ENCODE data around the gene CHTF8.

CHTF8 gene

DNA sequence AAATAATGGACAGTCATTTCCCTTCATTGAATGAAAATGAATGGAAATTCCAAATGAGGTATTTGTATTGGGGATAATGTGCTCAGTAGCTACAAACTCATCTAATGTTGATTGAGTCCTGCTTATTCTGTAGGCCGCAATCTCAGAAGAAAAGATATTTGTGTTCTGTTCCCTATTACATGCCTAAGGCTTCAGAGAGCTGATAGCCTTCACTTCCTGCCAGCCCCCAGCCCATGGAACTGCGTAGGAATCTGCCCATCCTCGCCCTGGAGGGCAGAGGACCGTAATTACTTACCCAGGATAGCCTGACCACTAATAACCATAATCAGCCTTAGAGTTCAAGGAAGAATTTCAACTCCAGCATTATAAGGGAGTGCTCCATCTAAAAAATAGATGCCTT lies 36.7 kb upstream of the CHTF8 start:
- no peak for TF ChIP-seq CTCF (IDR thresholded peaks at IDR 0.05)

DNA sequence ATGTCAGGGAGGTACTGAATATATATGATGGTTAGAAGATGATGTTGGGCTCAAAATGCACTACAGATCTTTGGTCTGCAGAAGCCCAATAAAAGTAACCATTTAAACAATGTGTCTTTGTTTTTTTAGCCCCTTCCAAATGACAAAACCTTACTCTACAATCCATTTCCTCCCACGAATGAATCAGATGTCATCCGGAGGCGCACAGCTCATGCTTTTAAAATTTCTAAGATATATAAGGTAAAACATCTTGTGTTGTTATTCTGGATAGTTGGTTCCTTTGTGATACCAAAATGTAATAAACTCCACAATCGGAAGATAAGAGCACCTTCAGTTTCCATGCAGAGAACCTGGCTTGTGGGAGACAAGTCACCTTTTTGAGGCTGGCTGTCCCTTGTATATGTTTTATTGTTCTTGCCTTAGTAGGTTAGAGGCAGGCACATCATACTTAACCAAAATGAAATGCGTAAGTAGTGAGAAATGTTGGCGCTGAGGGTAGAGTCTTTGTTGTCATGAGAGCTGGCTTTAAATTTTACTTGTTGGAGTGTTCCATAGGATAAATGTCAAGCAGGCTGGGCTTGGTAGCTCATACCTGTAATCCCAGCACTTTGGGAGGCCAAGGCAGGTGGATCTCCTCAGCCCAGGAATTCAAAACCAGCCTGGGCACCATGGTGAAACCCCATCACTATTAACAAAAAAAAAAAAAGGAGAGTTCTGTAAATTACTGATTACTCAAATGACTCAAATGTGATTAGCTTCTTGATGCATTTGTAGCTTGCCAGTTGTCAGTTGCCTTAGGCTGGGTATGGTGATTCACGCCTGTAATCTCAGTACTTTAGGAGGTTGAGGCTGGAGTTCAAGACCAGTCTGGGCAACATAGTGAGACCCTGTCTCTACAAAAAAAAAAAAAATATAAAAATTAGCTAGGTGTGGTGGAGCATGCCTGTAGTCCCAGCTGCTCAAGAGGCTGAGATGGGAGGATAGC lies 34.9 kb upstream of the CHTF8 start:
- TF ChIP-seq CTCF (IDR thresholded peaks at IDR 0.05) = no peak

DNA sequence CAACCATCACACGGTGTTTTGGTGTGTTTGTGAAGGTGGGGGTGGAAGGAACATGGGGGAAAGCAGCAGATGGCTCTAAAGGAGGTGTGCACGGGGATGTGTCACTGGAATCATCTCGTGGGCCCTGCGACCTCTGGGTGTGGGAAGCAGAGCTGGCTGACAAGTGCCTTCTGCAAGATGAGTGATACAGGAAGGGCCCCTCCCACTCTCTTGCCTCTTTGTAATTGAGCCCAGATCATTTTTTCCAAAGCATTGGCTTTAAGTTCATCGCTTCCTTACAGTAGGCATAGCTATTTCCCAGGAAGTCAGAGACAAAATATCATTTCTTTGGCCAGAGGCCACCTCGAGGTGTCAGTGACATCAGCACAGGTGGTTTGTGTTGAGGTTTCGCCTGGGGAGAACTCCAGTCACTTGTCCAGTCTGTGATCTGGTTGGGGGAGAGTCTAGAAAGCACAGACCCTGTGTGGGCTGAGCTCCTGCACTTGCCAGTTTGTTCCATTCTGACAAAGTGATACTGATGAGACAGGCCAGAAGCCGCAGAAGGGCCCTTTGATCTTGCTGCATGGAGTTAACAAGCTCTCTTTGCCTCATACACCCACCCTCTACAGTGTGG lies 33.9 kb upstream of the CHTF8 start:
- TF ChIP-seq CTCF (IDR thresholded peaks at IDR 0.05) = no peak

- TF ChIP-seq CTCF (IDR thresholded peaks at IDR 0.05) = no peak
These were observed 33.2 kb upstream of the CHTF8 start for GRCh38 chr16:69165584-69165983.

DNA sequence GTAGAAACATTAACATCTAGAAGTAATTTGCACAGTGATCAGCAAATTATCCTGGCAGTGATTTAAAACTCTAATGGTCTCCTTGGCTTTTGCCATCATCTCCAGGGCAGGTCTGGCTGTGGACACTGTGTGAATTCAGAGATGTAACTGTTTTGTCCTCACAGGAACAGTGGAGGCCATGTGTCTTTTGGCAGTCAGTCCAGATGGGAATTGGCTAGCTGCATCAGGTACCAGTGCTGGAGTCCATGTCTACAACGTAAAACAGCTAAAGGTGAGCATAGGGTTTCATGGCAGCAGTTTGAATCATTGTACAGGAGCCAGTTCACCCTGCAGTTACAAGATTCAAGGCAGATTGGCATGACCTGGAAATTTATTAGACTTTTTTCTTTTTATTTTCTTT lies 27.8 kb upstream of the CHTF8 start:
- TF ChIP-seq CTCF (IDR thresholded peaks at IDR 0.05) = no peak

DNA sequence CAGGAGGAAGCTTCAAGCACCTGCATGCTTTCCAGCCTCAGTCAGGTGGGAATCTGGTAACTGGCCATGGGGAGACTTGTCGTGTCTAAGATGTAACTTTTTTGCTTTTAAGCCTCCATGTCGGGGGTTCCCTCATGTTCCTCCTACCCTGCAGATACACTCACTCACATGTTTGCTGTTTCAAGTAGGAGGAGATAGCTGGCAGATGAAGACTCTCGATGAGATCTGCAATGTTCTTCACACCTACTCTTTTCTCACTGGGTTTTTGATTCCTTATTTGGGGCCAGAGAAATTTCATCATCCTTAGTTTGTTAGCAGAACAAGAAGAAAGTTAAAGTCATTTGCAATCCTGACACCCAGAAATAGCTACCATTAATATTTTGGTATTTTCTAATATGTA lies 24.8 kb upstream of the CHTF8 start:
- TF ChIP-seq CTCF (IDR thresholded peaks at IDR 0.05) = no peak

DNA sequence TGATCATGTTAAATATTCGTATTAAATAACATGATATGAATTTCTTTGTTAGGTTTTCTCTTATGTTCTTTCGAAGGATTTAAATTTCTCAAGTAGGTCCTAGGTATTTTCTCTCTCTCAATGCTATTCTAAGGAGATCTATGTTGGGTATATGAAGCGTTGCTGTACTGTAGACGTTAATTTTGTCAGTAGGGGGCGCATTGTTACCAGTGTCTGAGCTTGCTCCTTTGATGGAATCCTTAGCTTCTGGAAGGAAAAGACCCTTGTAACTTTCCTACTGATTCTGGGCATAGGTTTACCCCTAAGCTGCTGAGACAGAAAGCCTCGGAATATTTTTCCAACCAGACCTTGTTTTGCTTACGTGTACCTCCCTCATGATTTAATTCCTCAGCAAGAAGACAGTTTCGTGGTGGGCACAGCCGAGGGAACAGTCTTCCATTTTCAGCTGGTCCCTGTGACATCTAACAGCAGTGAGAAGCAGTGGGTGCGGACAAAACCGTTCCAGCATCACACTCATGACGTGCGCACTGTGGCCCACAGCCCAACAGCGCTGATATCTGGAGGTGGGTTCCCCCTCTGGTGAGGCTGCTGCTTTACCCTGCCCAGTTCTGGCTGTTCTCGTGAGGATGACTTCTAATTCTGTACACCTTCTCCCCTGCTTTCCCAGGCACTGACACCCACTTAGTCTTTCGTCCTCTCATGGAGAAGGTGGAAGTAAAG lies 17.9 kb upstream of the CHTF8 start:
- TF ChIP-seq CTCF (IDR thresholded peaks at IDR 0.05) = peak; percentile 80
